HUDEP-2 (cell line): ENCODE measurements around the gene FBXL17.

Source experiments
- DNase-seq, 76 experiments: peaks; one replicate each; lab custom pipeline; 2025; ENCODE audit not compliant: unreplicated experiment in 76 of 76; lab: John Stamatoyannopoulos, UW

Gene FBXL17

DNA sequence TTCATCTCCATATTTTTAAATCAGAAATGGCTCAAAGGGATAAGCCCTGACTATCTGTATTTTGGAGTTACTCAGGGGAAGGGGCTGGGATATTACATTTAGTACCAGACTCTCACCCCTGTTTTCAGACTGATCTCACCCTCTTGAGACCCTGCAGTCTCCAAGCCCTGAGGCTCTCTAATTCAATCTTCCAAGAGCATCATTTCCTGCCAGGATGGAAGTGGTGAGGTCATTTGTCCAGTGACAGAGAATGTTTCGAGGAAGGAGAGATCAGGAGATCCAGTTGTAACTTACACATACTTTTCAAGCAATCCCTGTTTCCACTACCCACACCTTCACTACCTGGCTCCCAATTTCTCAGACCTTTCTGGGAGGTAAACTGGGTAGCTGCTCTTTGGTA lies 415.7 kb downstream of the FBXL17 start:
- DNase-seq = no peak

DNA sequence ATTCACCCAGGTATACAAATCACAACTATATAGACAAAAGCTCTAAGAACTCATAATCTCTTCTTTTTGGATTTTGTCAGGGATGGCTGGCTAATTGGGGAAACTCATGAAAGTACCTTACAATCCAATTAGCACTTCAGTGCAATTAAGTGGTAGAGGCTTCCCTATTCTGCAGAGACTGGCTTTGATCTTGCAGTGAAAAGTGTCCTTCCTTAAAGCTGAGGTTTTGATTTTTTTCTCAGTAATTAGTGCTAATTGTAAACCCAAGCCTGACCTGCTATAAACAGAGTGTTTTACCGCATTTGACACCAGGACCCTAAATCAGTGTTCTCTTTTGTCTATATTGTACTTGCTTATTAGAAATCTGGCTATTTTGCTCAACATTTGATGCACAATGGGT lies 417.2 kb downstream of the FBXL17 start:
- no peak for DNase-seq

DNA sequence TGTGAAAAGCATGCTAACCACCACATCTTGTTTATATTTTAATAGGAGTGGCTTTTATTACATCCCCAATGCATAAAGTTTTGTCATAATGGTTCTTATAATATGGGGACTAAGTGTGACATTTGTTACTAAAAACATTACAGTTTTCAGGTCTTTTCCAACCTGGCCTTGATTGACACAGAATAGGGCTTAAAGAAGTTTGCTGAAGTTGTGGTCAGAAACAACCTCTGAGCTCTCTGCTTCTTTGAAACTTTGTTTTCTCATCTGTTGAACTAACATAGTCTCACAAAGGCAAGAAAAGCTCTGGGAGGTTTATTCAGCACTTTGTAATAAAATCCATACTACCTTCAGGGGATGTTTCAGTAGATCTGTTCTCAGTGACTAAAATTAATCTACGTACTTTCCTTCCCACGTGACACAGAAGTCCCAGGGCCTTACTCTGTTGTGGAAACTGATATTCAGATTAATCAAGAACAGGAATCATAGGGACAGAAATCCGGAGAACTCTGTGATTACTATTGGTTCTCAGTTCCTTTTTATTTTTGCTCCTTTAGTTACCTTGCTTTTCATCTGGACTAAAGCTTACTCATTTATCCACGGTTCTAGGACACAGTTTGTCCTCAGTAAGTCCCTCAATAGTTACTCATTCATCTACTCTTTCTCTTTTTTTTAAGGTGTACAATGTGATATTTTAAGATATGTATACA lies 422.2 kb downstream of the FBXL17 start:
- no peak for DNase-seq

DNA sequence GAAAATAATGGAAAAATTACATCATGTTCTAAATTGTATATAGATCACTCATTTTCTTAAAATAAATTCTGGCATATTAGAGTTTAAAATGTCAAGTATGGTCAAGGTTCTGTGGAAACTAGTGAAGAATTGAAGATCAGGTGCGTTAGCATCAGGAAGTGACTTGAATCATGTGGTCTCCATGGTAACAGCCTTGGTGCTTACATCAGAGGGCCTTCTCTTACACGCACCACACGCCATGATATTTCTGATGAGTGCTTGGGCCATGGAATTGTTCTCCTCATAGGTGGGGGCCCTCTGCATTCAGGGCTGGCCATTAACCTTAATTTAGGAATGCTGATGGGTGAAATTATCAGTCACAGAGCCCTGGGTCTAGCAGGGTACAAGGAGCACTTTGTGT lies 423.0 kb downstream of the FBXL17 start:
- DNase-seq = no peak

- DNase-seq = peak in 1 of 76 experiments; percentile 0
These were observed 423.5 kb downstream of the FBXL17 start for GRCh38 chr5:107958432-107958831.

DNA sequence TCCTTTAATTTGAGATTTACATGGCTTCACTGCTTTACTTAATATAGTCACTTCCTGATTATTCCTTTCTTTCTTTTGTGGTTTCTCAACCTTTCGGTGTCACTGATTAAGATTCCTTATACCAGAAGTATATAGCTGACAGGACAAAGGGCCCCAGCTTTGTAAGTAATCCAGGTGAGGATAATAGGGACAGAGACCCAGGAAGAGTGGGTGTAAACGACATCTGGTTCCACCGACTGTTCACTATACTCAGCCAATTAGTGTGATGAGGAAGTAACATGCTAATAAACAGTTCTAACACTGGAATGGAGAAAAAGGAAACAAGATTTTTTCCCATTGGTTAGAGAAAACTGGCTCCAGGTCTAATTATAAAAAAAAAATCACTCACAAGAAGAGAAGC lies 424.8 kb downstream of the FBXL17 start:
- no peak for DNase-seq

DNA sequence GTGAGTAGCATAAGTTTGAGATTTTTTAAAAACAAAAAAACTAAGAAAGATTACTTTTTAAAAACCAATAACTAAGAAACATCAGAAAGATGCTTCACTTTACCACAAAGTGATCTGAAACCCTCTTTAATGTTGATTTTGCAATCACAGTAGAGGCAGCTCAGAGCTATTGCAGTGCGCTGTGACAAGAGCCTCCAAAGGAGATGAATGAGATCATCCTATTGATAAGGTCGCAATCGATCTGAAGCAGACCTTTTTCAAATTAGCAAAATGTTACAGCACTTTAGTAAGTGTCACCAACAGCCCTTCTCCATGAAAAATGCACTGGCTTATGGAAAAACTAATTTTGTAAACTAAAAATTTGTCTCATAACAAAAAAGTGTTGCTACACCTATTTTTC lies 426.6 kb downstream of the FBXL17 start:
- DNase-seq = no peak

- DNase-seq = no peak
These were observed 427.6 kb downstream of the FBXL17 start for GRCh38 chr5:107954254-107954653.

- DNase-seq = no peak
These were observed 429.4 kb downstream of the FBXL17 start for GRCh38 chr5:107952450-107952849.

DNA sequence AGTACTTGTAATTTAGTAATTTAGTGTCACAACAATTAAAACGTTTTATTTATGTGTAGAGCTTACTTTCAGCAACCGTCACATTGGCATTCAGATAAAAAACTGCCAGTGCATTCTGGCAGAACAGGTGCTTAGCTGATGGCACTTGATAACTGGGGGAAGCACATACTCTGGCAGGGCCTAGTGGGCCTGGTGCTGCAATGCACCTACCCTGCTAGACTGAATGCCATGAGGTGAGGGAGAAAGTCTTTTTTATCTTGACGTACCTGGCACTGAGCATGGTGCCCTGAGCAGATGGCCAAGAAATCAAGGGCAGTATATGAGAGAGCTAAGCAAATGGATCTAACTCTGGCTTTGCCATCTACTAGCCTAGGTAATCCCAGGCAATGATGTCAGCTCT lies 430.6 kb downstream of the FBXL17 start:
- no peak for DNase-seq

DNA sequence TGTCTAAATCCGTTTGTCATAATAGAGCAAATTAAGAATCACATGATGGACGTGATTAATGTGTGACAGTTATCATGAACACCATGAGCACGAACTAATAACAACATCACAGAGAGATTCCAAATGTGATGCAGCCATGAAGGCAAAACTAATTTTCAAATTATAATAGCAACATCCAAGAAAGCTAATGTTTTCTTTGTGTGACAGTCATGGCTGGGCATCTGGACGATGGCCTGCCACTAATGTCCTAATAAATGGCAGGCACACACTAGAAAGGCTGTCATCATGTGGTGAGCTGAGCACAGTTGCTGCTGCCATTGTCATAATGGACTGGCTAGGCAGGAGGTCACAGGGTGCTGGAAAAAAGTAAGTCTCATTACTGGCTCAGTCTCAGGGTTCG lies 431.1 kb downstream of the FBXL17 start:
- DNase-seq = no peak

- DNase-seq = no peak
These were observed 432.1 kb downstream of the FBXL17 start for GRCh38 chr5:107949688-107950341.

DNA sequence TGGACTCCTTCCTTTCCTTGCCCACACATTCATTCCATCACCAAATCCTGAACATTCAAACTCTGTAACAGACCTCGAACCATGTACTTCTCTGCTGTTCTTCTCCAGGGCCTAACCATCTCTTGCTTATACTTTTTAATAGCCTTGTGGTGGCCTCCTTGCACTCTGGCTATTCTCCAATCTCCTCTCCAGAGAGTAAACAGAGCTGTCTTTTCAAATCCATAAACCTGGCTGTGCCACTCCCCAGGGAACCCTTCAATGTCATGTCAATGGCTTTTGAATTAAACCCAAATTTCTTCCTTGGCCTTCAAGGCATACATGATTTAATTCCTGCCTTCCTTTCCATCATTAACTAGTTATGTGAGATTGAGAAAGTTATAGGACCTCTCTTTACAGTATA lies 433.5 kb downstream of the FBXL17 start:
- no peak for DNase-seq

GRCh38 chr5:107945061-107945460 lies 436.8 kb downstream of the FBXL17 start:
- no peak for DNase-seq

- DNase-seq = no peak
These were observed 438.0 kb downstream of the FBXL17 start for GRCh38 chr5:107943923-107944322.

DNA sequence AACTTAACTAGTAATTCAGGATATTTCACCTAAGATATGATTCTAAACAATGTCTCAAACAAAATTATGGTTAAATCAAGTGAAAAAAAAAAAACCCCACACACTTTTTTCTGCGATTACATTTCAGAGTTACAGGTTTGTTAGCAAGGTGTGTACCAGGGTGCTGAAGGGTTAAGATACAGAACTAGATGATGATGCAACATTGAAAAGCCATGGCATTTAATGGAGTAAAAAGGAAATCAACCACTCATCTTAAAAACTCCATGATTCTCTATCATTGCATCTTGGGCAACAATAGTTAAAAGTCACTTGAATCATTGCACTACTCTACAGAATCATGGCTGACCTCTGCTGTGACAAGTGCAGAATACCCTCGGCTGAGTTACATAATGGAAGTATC lies 440.9 kb downstream of the FBXL17 start:
- no peak for DNase-seq

GRCh38 chr5:107937651-107938355 lies 444.1 kb downstream of the FBXL17 start:
- DNase-seq = no peak

DNA sequence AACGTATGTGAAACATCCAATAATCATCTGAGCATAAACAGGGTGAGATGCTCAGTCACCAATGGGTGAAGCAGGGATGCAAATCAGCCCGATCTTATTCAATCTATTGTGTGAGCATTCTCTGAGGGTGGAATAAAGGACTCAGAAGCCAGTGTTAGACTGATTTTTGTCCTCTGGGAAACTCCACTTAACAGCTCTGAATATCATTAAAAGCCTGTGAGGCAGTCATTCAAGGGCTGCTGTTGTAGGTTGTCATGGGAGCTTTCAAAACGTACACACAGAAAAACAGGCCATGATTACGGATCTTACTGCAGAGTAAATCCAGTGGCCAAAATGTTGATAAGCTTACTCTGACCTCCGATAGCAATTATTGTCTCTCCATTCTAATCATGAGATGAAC lies 444.7 kb downstream of the FBXL17 start:
- no peak for DNase-seq

DNA sequence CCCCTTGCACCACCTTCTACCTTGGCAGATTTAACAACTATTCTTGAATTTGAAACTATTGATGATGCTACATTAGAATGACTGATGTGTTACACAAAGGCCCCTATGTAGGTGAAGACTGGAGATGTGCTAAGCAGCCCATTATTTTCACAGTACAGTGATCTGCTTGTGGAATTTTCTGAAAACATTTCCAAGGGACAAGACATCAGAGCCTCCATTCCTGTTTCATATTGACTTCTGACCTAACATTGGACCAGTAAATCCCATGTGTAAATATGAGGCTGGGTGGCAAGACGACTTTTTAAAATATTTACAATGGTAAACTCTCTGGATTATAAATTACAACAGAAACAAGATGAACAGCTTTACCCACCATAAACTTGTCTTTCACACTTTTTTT lies 445.4 kb downstream of the FBXL17 start:
- no peak for DNase-seq

- DNase-seq = no peak
These were observed 446.3 kb downstream of the FBXL17 start for GRCh38 chr5:107935645-107936044.

- no peak for DNase-seq
These were observed 448.6 kb downstream of the FBXL17 start for GRCh38 chr5:107933326-107933725.

GRCh38 chr5:107930891-107931290 lies 451.0 kb downstream of the FBXL17 start:
- DNase-seq = no peak
